Activated T-helper 17 cell treated with anti-CD3 and anti-CD28 coated beads, Interleukin-2, amount 50 U/mL, for 72 hours (primary cell): ENCODE measurements around the gene ZNF423. TPM values are rescaled to one million over a fixed set of nuclear protein-coding genes. Genes with fewer than 3 reads are reported as not detected.

Source experiments
- ATAC-seq: fragments of 150-1000 bp; cut with Tn5 transposase; replicated peaks from 2 replicates; pipeline ENCODE4 v1.10.0; 2021; ENCODE audit warnings: mild to moderate bottlenecking, moderate library complexity
- H3K27ac Mint-ChIP-seq: one replicate; pipeline ENCODE4 v1.8.0; 2022; ENCODE audit warnings: mixed read lengths
- H3K27me3 Mint-ChIP-seq: one replicate; pipeline ENCODE4 v1.8.0; 2022; ENCODE audit warnings: mixed read lengths
- H3K36me3 Mint-ChIP-seq: one replicate; pipeline ENCODE4 v1.8.0; 2022; ENCODE audit warnings: low read depth, mild to moderate bottlenecking, mixed read lengths
- H3K4me1 Mint-ChIP-seq: one replicate; pipeline ENCODE4 v1.8.0; 2022; ENCODE audit warnings: mixed read lengths
- H3K4me3 Mint-ChIP-seq: one replicate; pipeline ENCODE4 v1.8.0; 2022; ENCODE audit warnings: mild to moderate bottlenecking, mixed read lengths
- H3K9me3 Mint-ChIP-seq: one replicate; pipeline ENCODE4 v1.8.0; 2022; ENCODE audit warnings: mixed read lengths
- total RNA-seq, 2 donors: library from RNA; stranded (reverse); gene quantifications; one replicate each; pipeline ENCODE4 v1.2.3, GENCODE V29; 2022

ZNF423 gene
- total RNA-seq, 2 donors from 2014 or later, result not detected

- H3K27me3 Mint-ChIP-seq, result no peaks in the 10 kb centered on the region
- ATAC-seq, result no peak
- no peaks in the 10 kb centered on the region for H3K36me3 Mint-ChIP-seq
- no peak overlapping the region for H3K27ac Mint-ChIP-seq
- H3K4me1 Mint-ChIP-seq, result no peaks in the 10 kb centered on the region
- H3K4me3 Mint-ChIP-seq, result no peak overlapping the region
- no peaks in the 10 kb centered on the region for H3K9me3 Mint-ChIP-seq
These were observed 223.7 kb downstream of the ZNF423 start for GRCh38 chr16:49632086-49632794.

- Mint-ChIP-seq H3K27me3 (no peaks in the 10 kb centered on the region), H3K4me3 (no peak overlapping the region), H3K4me1 (no peaks in the 10 kb centered on the region), H3K9me3 (no peaks in the 10 kb centered on the region), H3K36me3 (no peaks in the 10 kb centered on the region), H3K27ac (no peak overlapping the region)
- no peak for ATAC-seq
These were observed 224.5 kb downstream of the ZNF423 start for GRCh38 chr16:49631187-49632041.

- no peaks in the 10 kb centered on the region for H3K4me1 Mint-ChIP-seq
- H3K27me3 Mint-ChIP-seq, result no peaks in the 10 kb centered on the region
- no peak for ATAC-seq
- H3K4me3 Mint-ChIP-seq, result no peak overlapping the region
- no peak overlapping the region for H3K27ac Mint-ChIP-seq
- no peaks in the 10 kb centered on the region for H3K36me3 Mint-ChIP-seq
- no peaks in the 10 kb centered on the region for H3K9me3 Mint-ChIP-seq
These were observed 225.1 kb downstream of the ZNF423 start for GRCh38 chr16:49630783-49631182.

- Mint-ChIP-seq H3K4me1 (no peaks in the 10 kb centered on the region), H3K36me3 (no peaks in the 10 kb centered on the region), H3K4me3 (no peak overlapping the region), H3K27ac (no peak overlapping the region), H3K9me3 (no peaks in the 10 kb centered on the region), H3K27me3 (no peaks in the 10 kb centered on the region)
- no peak for ATAC-seq
These were observed 226.1 kb downstream of the ZNF423 start for GRCh38 chr16:49629851-49630250.

GRCh38 chr16:49628148-49628547 lies 227.8 kb downstream of the ZNF423 start:
- Mint-ChIP-seq H3K27ac (no peak overlapping the region), H3K4me1 (no peaks in the 10 kb centered on the region), H3K4me3 (no peak overlapping the region), H3K36me3 (no peaks in the 10 kb centered on the region), H3K27me3 (no peaks in the 10 kb centered on the region), H3K9me3 (no peaks in the 10 kb centered on the region)
- ATAC-seq, result no peak

- Mint-ChIP-seq H3K27me3 (no peaks in the 10 kb centered on the region), H3K36me3 (no peaks in the 10 kb centered on the region), H3K4me1 (no peaks in the 10 kb centered on the region), H3K4me3 (no peak overlapping the region), H3K27ac (no peak overlapping the region), H3K9me3 (no peaks in the 10 kb centered on the region)
- ATAC-seq, result no peak
These were observed 230.4 kb downstream of the ZNF423 start for GRCh38 chr16:49625311-49626065.

GRCh38 chr16:49623501-49624266 lies 232.2 kb downstream of the ZNF423 start:
- H3K4me3 Mint-ChIP-seq, result no peak overlapping the region

GRCh38 chr16:49622421-49623402 lies 233.2 kb downstream of the ZNF423 start:
- Mint-ChIP-seq H3K36me3 (no peaks in the 10 kb centered on the region), H3K4me3 (no peak overlapping the region), H3K9me3 (no peaks in the 10 kb centered on the region), H3K27me3 (no peaks in the 10 kb centered on the region), H3K4me1 (no peaks in the 10 kb centered on the region), H3K27ac (no peak overlapping the region)
- no peak for ATAC-seq

More at GRCh38 chr16:49623501-49624266, 232.2 kb downstream of the ZNF423 start:
- no peak for ATAC-seq
- no peaks in the 10 kb centered on the region for H3K9me3 Mint-ChIP-seq
- no peaks in the 10 kb centered on the region for H3K36me3 Mint-ChIP-seq
- no peak overlapping the region for H3K27ac Mint-ChIP-seq
- no peaks in the 10 kb centered on the region for H3K4me1 Mint-ChIP-seq
- H3K27me3 Mint-ChIP-seq, result no peaks in the 10 kb centered on the region

- no peaks in the 10 kb centered on the region for H3K9me3 Mint-ChIP-seq
- H3K27ac Mint-ChIP-seq, result no peak overlapping the region
- ATAC-seq, result no peak
- no peaks in the 10 kb centered on the region for H3K27me3 Mint-ChIP-seq
- no peak overlapping the region for H3K4me3 Mint-ChIP-seq
- H3K4me1 Mint-ChIP-seq, result no peaks in the 10 kb centered on the region
- H3K36me3 Mint-ChIP-seq, result no peaks in the 10 kb centered on the region
These were observed 233.9 kb downstream of the ZNF423 start for GRCh38 chr16:49622084-49622390.

- no peak for ATAC-seq
- H3K36me3 Mint-ChIP-seq, result no peaks in the 10 kb centered on the region
- H3K4me1 Mint-ChIP-seq, result no peaks in the 10 kb centered on the region
- H3K9me3 Mint-ChIP-seq, result no peaks in the 10 kb centered on the region
- H3K27ac Mint-ChIP-seq, result no peak overlapping the region
- H3K27me3 Mint-ChIP-seq, result no peaks in the 10 kb centered on the region
- H3K4me3 Mint-ChIP-seq, result no peak overlapping the region
These were observed 234.4 kb downstream of the ZNF423 start for GRCh38 chr16:49621241-49622083.

- no peaks in the 10 kb centered on the region for H3K9me3 Mint-ChIP-seq
- H3K4me1 Mint-ChIP-seq, result no peaks in the 10 kb centered on the region
- no peaks in the 10 kb centered on the region for H3K36me3 Mint-ChIP-seq
- no peaks in the 10 kb centered on the region for H3K27me3 Mint-ChIP-seq
- H3K27ac Mint-ChIP-seq, result no peak overlapping the region
- no peak overlapping the region for H3K4me3 Mint-ChIP-seq
- ATAC-seq, result no peak
These were observed 235.1 kb downstream of the ZNF423 start for GRCh38 chr16:49620869-49621240.

- Mint-ChIP-seq H3K9me3 (no peaks in the 10 kb centered on the region), H3K36me3 (no peaks in the 10 kb centered on the region), H3K4me1 (no peaks in the 10 kb centered on the region), H3K27me3 (no peaks in the 10 kb centered on the region), H3K4me3 (no peak overlapping the region), H3K27ac (no peak overlapping the region)
- no peak for ATAC-seq
These were observed 235.6 kb downstream of the ZNF423 start for GRCh38 chr16:49620158-49620868.
